Measurements from ENCODE around the gene LHX4.

The LHX4 gene

GRCh38 chr1:180238675-180239074 is 8.6 kb downstream of the LHX4 start:
- Histone ChIP-seq H3K27ac (ENCODE audit: low read depth, low read length) (no peak overlapping the region), H3K9me3 (ENCODE audit: low read length) (no peaks in the 10 kb centered on the region), H3K4me1 (ENCODE audit: insufficient read depth, low read length) (peaks cover 30% of the 10 kb centered on the region), H3K4me3 (ENCODE audit: low read depth in 1 of 2, low read length in 2 of 2) (no peak overlapping the region), H3K36me3 (ENCODE audit: insufficient read depth, low read length) (no peaks in the 10 kb centered on the region), H3K27me3 (ENCODE audit: control insufficient read depth in 1 of 2, insufficient read depth in 2 of 2, low read length in 2 of 2) (peaks cover 72 to 75% of the 10 kb centered on the region in 2 donors), H3K9ac (ENCODE audit: low read length) (no peak overlapping the region)

GRCh38 chr1:180239145-180240096 is 9.4 kb downstream of the LHX4 start:
- H3K9ac ChIP-seq (ENCODE audit: low read length), result no peak overlapping the region
- H3K27ac ChIP-seq (ENCODE audit: low read depth, low read length), result no peak overlapping the region
- H3K9me3 ChIP-seq (ENCODE audit: low read length), result no peaks in the 10 kb centered on the region
- H3K4me3 ChIP-seq (ENCODE audit: low read depth in 1 of 2, low read length in 2 of 2), result no peak overlapping the region
- peaks cover 67 to 73% of the 10 kb centered on the region in 2 donors for H3K27me3 ChIP-seq (ENCODE audit: control insufficient read depth in 1 of 2, insufficient read depth in 2 of 2, low read length in 2 of 2)
- H3K4me1 ChIP-seq (ENCODE audit: insufficient read depth, low read length), result peaks cover 25% of the 10 kb centered on the region
- H3K36me3 ChIP-seq (ENCODE audit: insufficient read depth, low read length), result no peaks in the 10 kb centered on the region

GRCh38 chr1:180241716-180242544 is 11.9 kb downstream of the LHX4 start:
- no peak overlapping the region for H3K27ac ChIP-seq (ENCODE audit: low read depth, low read length)
- no peak overlapping the region for H3K9ac ChIP-seq (ENCODE audit: low read length)
- H3K27me3 ChIP-seq (ENCODE audit: control insufficient read depth in 1 of 2, insufficient read depth in 2 of 2, low read length in 2 of 2), result peaks cover 42 to 48% of the 10 kb centered on the region in 2 donors
- H3K36me3 ChIP-seq (ENCODE audit: insufficient read depth, low read length), result no peaks in the 10 kb centered on the region
- H3K4me1 ChIP-seq (ENCODE audit: insufficient read depth, low read length), result peaks cover 3% of the 10 kb centered on the region
- H3K9me3 ChIP-seq (ENCODE audit: low read length), result no peaks in the 10 kb centered on the region
- H3K4me3 ChIP-seq (ENCODE audit: low read depth in 1 of 2, low read length in 2 of 2), result no peak overlapping the region

GRCh38 chr1:180243517-180244221 is 13.6 kb downstream of the LHX4 start:
- Histone ChIP-seq H3K4me1 (ENCODE audit: insufficient read depth, low read length) (no peaks in the 10 kb centered on the region), H3K27me3 (ENCODE audit: control insufficient read depth in 1 of 2, insufficient read depth in 2 of 2, low read length in 2 of 2) (peaks cover 25 to 32% of the 10 kb centered on the region in 2 donors)

GRCh38 chr1:180244840-180245239 is 14.8 kb downstream of the LHX4 start:
- Histone ChIP-seq H3K4me1 (ENCODE audit: insufficient read depth, low read length) (no peaks in the 10 kb centered on the region), H3K36me3 (ENCODE audit: insufficient read depth, low read length) (no peaks in the 10 kb centered on the region), H3K27ac (ENCODE audit: low read depth, low read length) (no peak overlapping the region), H3K27me3 (ENCODE audit: control insufficient read depth in 1 of 2, insufficient read depth in 2 of 2, low read length in 2 of 2) (peaks cover 14 to 20% of the 10 kb centered on the region in 2 donors), H3K4me3 (ENCODE audit: low read depth in 1 of 2, low read length in 2 of 2) (no peak overlapping the region), H3K9ac (ENCODE audit: low read length) (no peak overlapping the region), H3K9me3 (ENCODE audit: low read length) (no peaks in the 10 kb centered on the region)

More at GRCh38 chr1:180243517-180244221, 13.6 kb downstream of the LHX4 start:
- Histone ChIP-seq H3K9me3 (ENCODE audit: low read length) (no peaks in the 10 kb centered on the region), H3K4me3 (ENCODE audit: low read depth in 1 of 2, low read length in 2 of 2) (no peak overlapping the region), H3K9ac (ENCODE audit: low read length) (no peak overlapping the region), H3K36me3 (ENCODE audit: insufficient read depth, low read length) (no peaks in the 10 kb centered on the region), H3K27ac (ENCODE audit: low read depth, low read length) (no peak overlapping the region)

GRCh38 chr1:180246579-180246978 is 16.5 kb downstream of the LHX4 start:
- H3K4me3 ChIP-seq (ENCODE audit: low read depth in 1 of 2, low read length in 2 of 2), result no peak overlapping the region
- H3K27me3 ChIP-seq (ENCODE audit: control insufficient read depth in 1 of 2, insufficient read depth in 2 of 2, low read length in 2 of 2), result peaks cover 0 to 12% of the 10 kb centered on the region in 2 donors
- H3K9ac ChIP-seq (ENCODE audit: low read length), result no peak overlapping the region
- H3K4me1 ChIP-seq (ENCODE audit: insufficient read depth, low read length), result no peaks in the 10 kb centered on the region
- H3K9me3 ChIP-seq (ENCODE audit: low read length), result no peaks in the 10 kb centered on the region
- H3K27ac ChIP-seq (ENCODE audit: low read depth, low read length), result no peak overlapping the region
- H3K36me3 ChIP-seq (ENCODE audit: insufficient read depth, low read length), result no peaks in the 10 kb centered on the region

GRCh38 chr1:180247061-180247460 is 17.0 kb downstream of the LHX4 start:
- Histone ChIP-seq H3K27ac (ENCODE audit: low read depth, low read length) (no peak overlapping the region), H3K27me3 (ENCODE audit: control insufficient read depth in 1 of 2, insufficient read depth in 2 of 2, low read length in 2 of 2) (peaks cover 0 to 12% of the 10 kb centered on the region in 2 donors)

GRCh38 chr1:180247580-180247979 is 17.5 kb downstream of the LHX4 start:
- no peaks in the 10 kb centered on the region for H3K4me1 ChIP-seq (ENCODE audit: insufficient read depth, low read length)
- no peak overlapping the region for H3K27ac ChIP-seq (ENCODE audit: low read depth, low read length)
- no peaks in the 10 kb centered on the region for H3K9me3 ChIP-seq (ENCODE audit: low read length)
- H3K9ac ChIP-seq (ENCODE audit: low read length), result no peak overlapping the region
- no peaks in the 10 kb centered on the region for H3K36me3 ChIP-seq (ENCODE audit: insufficient read depth, low read length)
- H3K27me3 ChIP-seq (ENCODE audit: control insufficient read depth in 1 of 2, insufficient read depth in 2 of 2, low read length in 2 of 2), result peaks cover 0 to 12% of the 10 kb centered on the region in 2 donors
- H3K4me3 ChIP-seq (ENCODE audit: low read depth in 1 of 2, low read length in 2 of 2), result no peak overlapping the region

More at GRCh38 chr1:180247061-180247460, 17.0 kb downstream of the LHX4 start:
- Histone ChIP-seq H3K4me1 (ENCODE audit: insufficient read depth, low read length) (no peaks in the 10 kb centered on the region), H3K36me3 (ENCODE audit: insufficient read depth, low read length) (no peaks in the 10 kb centered on the region), H3K4me3 (ENCODE audit: low read depth in 1 of 2, low read length in 2 of 2) (no peak overlapping the region), H3K9ac (ENCODE audit: low read length) (no peak overlapping the region), H3K9me3 (ENCODE audit: low read length) (no peaks in the 10 kb centered on the region)

- H3K27ac ChIP-seq (ENCODE audit: low read depth, low read length), result no peak overlapping the region
- no peak overlapping the region for H3K9ac ChIP-seq (ENCODE audit: low read length)
- no peaks in the 10 kb centered on the region for H3K4me1 ChIP-seq (ENCODE audit: insufficient read depth, low read length)
- peaks cover 2 to 17% of the 10 kb centered on the region in 2 donors for H3K27me3 ChIP-seq (ENCODE audit: control insufficient read depth in 1 of 2, insufficient read depth in 2 of 2, low read length in 2 of 2)
- no peaks in the 10 kb centered on the region for H3K9me3 ChIP-seq (ENCODE audit: low read length)
- H3K4me3 ChIP-seq (ENCODE audit: low read depth in 1 of 2, low read length in 2 of 2), result no peak overlapping the region
- no peaks in the 10 kb centered on the region for H3K36me3 ChIP-seq (ENCODE audit: insufficient read depth, low read length)
These were observed 18.1 kb downstream of the LHX4 start for GRCh38 chr1:180248176-180248575.

GRCh38 chr1:180248731-180249681 is 18.9 kb downstream of the LHX4 start:
- H3K9me3 ChIP-seq (ENCODE audit: low read length), result no peaks in the 10 kb centered on the region
- no peak overlapping the region for H3K27ac ChIP-seq (ENCODE audit: low read depth, low read length)
- H3K4me1 ChIP-seq (ENCODE audit: insufficient read depth, low read length), result no peaks in the 10 kb centered on the region
- no peak overlapping the region for H3K9ac ChIP-seq (ENCODE audit: low read length)
- no peak overlapping the region for H3K4me3 ChIP-seq (ENCODE audit: low read depth in 1 of 2, low read length in 2 of 2)
- H3K36me3 ChIP-seq (ENCODE audit: insufficient read depth, low read length), result no peaks in the 10 kb centered on the region
- peaks cover 3 to 21% of the 10 kb centered on the region in 2 donors for H3K27me3 ChIP-seq (ENCODE audit: control insufficient read depth in 1 of 2, insufficient read depth in 2 of 2, low read length in 2 of 2)

All from muscle layer of colon (tissue), 2 donors.